22Rv1 (cell line): Measurements from ENCODE around the gene DNAJC10.

Experiments used
- H3K27ac ChIP-seq: fragments of 450-650 bp; 2 replicates; pipeline ENCODE4 v1.5.1; 2017
- CTCF ChIP-seq: fragments of 450-650 bp; IDR thresholded peaks from 2 replicates; pipeline ENCODE4 v1.5.1; 2017; ENCODE audit warnings: mild to moderate bottlenecking
- ZFX ChIP-seq: fragments of 450-650 bp; IDR thresholded peaks from 2 replicates; pipeline ENCODE4 v1.6.1; 2017; ENCODE audit warnings: antibody characterized with exemption, borderline replicate concordance

Gene DNAJC10

DNA sequence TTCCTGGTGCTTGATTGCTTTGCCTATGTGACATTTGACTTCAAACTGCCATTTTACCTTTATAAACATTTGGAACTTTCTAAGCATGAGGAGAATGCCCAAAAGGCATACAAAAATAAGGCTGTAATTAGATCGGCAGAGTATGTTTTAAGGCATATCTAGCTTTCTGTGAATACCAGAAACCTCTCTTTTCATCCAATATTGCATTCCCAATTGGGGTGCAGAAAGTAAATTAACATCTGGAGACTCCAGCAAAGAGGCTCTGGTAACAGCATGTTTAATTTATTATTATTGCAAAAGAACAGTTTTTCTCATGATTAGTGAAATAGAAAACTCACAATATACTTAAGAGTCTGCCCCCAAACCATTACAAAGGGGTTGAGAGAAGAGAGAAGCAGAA is 118.2 kb downstream of the DNAJC10 start:
- TF ChIP-seq CTCF, result no peak
- TF ChIP-seq ZFX, result no peak
- no peak overlapping the region for H3K27ac ChIP-seq

DNA sequence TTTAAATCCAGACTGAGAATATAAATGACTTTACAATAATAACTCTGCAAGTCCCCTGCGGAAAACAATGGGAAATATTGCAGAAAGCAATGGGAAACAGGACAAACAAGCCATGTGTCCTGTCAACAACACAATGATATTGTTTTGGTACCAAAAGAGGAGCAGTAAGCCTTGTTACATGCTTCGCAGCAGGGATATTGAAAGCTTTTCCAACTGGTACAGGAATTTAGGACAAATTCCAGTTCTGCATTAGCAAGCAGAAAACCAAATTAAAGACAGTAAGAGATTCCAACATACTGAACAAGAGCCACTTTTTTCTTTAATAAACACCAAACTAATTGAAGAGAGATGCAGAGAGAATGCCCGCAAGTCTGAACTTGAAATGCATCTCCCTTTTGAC is 120.4 kb downstream of the DNAJC10 start:
- no peak overlapping the region for H3K27ac ChIP-seq
- no peak for TF ChIP-seq CTCF
- no peak for TF ChIP-seq ZFX
